ENCODE data around the gene MARCO.

DNA sequence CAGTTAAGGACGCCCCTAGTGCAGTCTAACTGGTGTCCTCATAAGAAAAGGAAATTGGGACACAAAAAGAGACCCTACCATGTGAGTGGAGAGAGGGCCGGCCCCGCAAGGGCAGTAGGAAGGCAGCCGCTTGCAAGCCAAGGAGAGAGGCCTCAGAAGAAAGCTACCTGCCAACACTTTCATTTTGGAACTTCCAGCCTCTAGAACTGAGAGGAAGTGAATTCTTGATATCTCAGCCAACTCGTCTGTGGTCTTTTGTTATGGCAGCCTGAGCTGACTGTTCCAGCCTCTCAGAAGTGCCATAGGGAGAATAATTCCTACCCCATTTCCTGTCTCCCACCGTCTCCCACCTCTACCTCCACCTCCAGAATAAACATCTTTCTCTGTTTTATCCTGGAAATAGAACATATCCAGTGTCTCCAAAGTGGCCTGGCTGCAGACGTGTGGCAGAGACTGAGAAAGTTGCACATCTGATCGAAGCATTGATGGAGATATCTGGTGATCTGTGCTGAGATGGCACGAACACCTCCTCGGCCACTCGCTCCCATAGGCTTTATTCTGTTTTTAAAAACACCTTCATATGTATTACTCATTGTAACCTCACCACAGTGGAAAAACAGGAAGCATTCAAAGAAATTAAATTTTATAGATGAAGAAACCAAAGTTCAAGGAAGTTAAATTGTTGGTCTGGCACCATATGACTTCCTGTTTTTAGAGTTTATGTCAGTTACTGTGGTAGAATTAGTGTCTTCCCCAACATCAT lies 39.5 kb upstream of the MARCO start:
- TF ChIP-seq, protein P1, sequence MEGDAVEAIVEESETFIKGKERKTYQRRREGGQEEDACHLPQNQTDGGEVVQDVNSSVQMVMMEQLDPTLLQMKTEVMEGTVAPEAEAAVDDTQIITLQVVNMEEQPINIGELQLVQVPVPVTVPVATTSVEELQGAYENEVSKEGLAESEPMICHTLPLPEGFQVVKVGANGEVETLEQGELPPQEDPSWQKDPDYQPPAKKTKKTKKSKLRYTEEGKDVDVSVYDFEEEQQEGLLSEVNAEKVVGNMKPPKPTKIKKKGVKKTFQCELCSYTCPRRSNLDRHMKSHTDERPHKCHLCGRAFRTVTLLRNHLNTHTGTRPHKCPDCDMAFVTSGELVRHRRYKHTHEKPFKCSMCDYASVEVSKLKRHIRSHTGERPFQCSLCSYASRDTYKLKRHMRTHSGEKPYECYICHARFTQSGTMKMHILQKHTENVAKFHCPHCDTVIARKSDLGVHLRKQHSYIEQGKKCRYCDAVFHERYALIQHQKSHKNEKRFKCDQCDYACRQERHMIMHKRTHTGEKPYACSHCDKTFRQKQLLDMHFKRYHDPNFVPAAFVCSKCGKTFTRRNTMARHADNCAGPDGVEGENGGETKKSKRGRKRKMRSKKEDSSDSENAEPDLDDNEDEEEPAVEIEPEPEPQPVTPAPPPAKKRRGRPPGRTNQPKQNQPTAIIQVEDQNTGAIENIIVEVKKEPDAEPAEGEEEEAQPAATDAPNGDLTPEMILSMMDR (IDR thresholded peaks at IDR 0.05) = no peak
- no peak for TF ChIP-seq POLR2A (IDR thresholded peaks at IDR 0.05)

Measured in lower leg skin (tissue), 3 donors.